ENCODE measurements around the gene RBM6. TPM values are rescaled to one million over a fixed set of nuclear protein-coding genes. Genes with fewer than 3 reads are reported as not detected.
A peak's percentile ranks its signal among the peaks of the same experiment; 100 is the strongest.

The RBM6 gene
- total and polyA plus RNA-seq, 2 donors (not counting 1 experiment from before 2014, with no cell fraction given) = 40.1 to 46.1 TPM

GRCh38 chr3:50088725-50089608, 149.0 kb downstream of the RBM6 start, which contains the start of gene RBM5:
Gene RBM5, plus strand, starts transcription at chr3:50088919. Its CDS starts 1,516 bp downstream, at chr3:50090435.
- Histone ChIP-seq H4K20me1 (ENCODE audit: control insufficient read depth, extremely low read depth, insufficient read depth, low read length) (peaks cover 2% of the 10 kb centered on the region), H3K9ac (ENCODE audit: insufficient read depth, low read length) (peak within 1 kb of the TSS; percentile 100), H3K36me3 (ENCODE audit: control insufficient read depth, insufficient read depth, low read length) (peaks cover 10% of the 10 kb centered on the region), H2AFZ (ENCODE audit: low read length) (peak within 1 kb of the TSS; percentile 88), H3K4me2 (ENCODE audit: extremely low read depth, insufficient read depth, low read length) (peak within 1 kb of the TSS; percentile 87), H3K27me3 (ENCODE audit: control insufficient read depth, insufficient read depth, low read length) (no peaks in the 10 kb centered on the region), H3K4me3 (replicated peaks in 1 of 4; ENCODE audit: control extremely low read depth in 1 of 4, insufficient read depth in 1 of 4, low read depth in 3 of 4, low read length in 4 of 4) (peak within 1 kb of the TSS; percentile 87 to 100 (median 97)), H3K9me3 (ENCODE audit: control insufficient read depth, insufficient read depth, low read depth, low read length) (no peaks in the 10 kb centered on the region), H3K27ac (ENCODE audit: insufficient read depth, low read length) (peak within 1 kb of the TSS; percentile 100), H3K79me2 (ENCODE audit: control insufficient read depth, insufficient read depth, low read length) (peaks cover 44% of the 10 kb centered on the region), H3K4me1 (ENCODE audit: control insufficient read depth, extremely low read depth, insufficient read depth, low read length) (peaks cover 3% of the 10 kb centered on the region)
- DNase-seq (ENCODE audit: low read depth in 2 of 2) = peak; percentile 91 to 94
- TF ChIP-seq, protein P1, sequence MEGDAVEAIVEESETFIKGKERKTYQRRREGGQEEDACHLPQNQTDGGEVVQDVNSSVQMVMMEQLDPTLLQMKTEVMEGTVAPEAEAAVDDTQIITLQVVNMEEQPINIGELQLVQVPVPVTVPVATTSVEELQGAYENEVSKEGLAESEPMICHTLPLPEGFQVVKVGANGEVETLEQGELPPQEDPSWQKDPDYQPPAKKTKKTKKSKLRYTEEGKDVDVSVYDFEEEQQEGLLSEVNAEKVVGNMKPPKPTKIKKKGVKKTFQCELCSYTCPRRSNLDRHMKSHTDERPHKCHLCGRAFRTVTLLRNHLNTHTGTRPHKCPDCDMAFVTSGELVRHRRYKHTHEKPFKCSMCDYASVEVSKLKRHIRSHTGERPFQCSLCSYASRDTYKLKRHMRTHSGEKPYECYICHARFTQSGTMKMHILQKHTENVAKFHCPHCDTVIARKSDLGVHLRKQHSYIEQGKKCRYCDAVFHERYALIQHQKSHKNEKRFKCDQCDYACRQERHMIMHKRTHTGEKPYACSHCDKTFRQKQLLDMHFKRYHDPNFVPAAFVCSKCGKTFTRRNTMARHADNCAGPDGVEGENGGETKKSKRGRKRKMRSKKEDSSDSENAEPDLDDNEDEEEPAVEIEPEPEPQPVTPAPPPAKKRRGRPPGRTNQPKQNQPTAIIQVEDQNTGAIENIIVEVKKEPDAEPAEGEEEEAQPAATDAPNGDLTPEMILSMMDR (conservative IDR thresholded peaks at IDR 0.05 in 1 of 2, IDR thresholded peaks at IDR 0.05 in 1 of 2; ENCODE audit: low read depth in 1 of 2, low read length in 2 of 2) = no peak
- no peak for TF ChIP-seq EZH2 (IDR thresholded peaks at IDR 0.05; ENCODE audit: low read length, missing control alignments)

DNA sequence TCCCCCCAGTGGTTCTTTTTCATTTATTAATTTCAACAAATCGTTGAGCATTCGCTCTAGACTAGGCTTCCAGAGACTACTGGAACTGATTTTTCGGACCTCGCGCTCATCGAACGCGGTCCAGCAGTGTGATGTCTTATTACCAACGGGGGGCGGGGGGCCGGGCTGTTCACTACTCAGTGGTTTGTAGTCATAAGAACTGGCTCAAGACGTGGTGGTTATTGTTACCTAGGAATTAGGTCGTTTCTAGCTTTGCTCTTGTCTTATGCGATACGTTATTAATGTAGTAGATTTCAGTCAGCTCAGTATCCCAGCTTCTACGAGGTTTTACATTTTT, 149.6 kb downstream of the RBM6 start:
- Histone ChIP-seq H3K9ac (ENCODE audit: insufficient read depth, low read length) (peak overlapping the region; percentile 100), H3K79me2 (ENCODE audit: control insufficient read depth, insufficient read depth, low read length) (peaks cover 45% of the 10 kb centered on the region), H3K4me2 (ENCODE audit: extremely low read depth, insufficient read depth, low read length) (peak overlapping the region; percentile 87), H4K20me1 (ENCODE audit: control insufficient read depth, extremely low read depth, insufficient read depth, low read length) (peaks cover 2% of the 10 kb centered on the region), H3K4me3 (replicated peaks in 1 of 4; ENCODE audit: control extremely low read depth in 1 of 4, insufficient read depth in 1 of 4, low read depth in 3 of 4, low read length in 4 of 4) (peak overlapping the region; percentile 87 to 100 (median 97)), H3K9me3 (ENCODE audit: control insufficient read depth, insufficient read depth, low read depth, low read length) (no peaks in the 10 kb centered on the region), H3K36me3 (ENCODE audit: control insufficient read depth, insufficient read depth, low read length) (peaks cover 10% of the 10 kb centered on the region), H3K27me3 (ENCODE audit: control insufficient read depth, insufficient read depth, low read length) (no peaks in the 10 kb centered on the region), H2AFZ (ENCODE audit: low read length) (no peak overlapping the region), H3K4me1 (ENCODE audit: control insufficient read depth, extremely low read depth, insufficient read depth, low read length) (peaks cover 3% of the 10 kb centered on the region), H3K27ac (ENCODE audit: insufficient read depth, low read length) (peak overlapping the region; percentile 100)
- no peak for TF ChIP-seq EZH2 (IDR thresholded peaks at IDR 0.05; ENCODE audit: low read length, missing control alignments)
- TF ChIP-seq, protein P1 (conservative IDR thresholded peaks at IDR 0.05 in 1 of 2, IDR thresholded peaks at IDR 0.05 in 1 of 2; ENCODE audit: low read depth in 1 of 2, low read length in 2 of 2) = no peak
- DNase-seq (ENCODE audit: low read depth in 2 of 2) = peak; percentile 28 to 45

DNA sequence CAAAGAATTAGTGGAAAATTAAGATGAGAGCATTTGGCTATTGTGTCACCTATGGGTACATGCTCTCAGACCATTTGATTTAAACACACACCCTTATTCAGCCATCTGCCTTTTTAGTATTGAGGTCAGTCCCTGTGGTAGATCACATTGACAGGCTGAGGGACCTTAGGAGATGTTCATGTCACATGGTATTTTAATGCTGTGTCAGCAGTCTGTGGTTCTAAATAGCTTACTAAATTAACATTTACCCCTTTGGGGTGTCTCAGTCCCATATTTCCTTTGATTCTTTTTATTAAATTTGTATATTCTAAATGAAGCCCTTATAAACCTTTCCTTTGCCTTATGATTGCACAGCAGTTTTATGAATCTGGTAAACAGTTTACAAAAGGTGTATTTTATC, 151.0 kb downstream of the RBM6 start:
- H3K9ac ChIP-seq (ENCODE audit: insufficient read depth, low read length) = no peak overlapping the region

More for the DNA sequence above, 151.0 kb downstream of the RBM6 start:
- no peaks in the 10 kb centered on the region for H3K9me3 ChIP-seq (ENCODE audit: control insufficient read depth, insufficient read depth, low read depth, low read length)
- DNase-seq (ENCODE audit: low read depth in 2 of 2) = no peak
- peaks cover 2% of the 10 kb centered on the region for H4K20me1 ChIP-seq (ENCODE audit: control insufficient read depth, extremely low read depth, insufficient read depth, low read length)
- peaks cover 49% of the 10 kb centered on the region for H3K79me2 ChIP-seq (ENCODE audit: control insufficient read depth, insufficient read depth, low read length)
- peaks cover 13% of the 10 kb centered on the region for H3K36me3 ChIP-seq (ENCODE audit: control insufficient read depth, insufficient read depth, low read length)
- peak overlapping the region; percentile 87 to 100 (median 97) for H3K4me3 ChIP-seq (replicated peaks in 1 of 4; ENCODE audit: control extremely low read depth in 1 of 4, insufficient read depth in 1 of 4, low read depth in 3 of 4, low read length in 4 of 4)
- peak overlapping the region; percentile 87 for H3K4me2 ChIP-seq (ENCODE audit: extremely low read depth, insufficient read depth, low read length)
- H3K27me3 ChIP-seq (ENCODE audit: control insufficient read depth, insufficient read depth, low read length) = no peaks in the 10 kb centered on the region
- H3K27ac ChIP-seq (ENCODE audit: insufficient read depth, low read length) = no peak overlapping the region
- peaks cover 3% of the 10 kb centered on the region for H3K4me1 ChIP-seq (ENCODE audit: control insufficient read depth, extremely low read depth, insufficient read depth, low read length)
- no peak overlapping the region for H2AFZ ChIP-seq (ENCODE audit: low read length)
- TF ChIP-seq EZH2 (IDR thresholded peaks at IDR 0.05; ENCODE audit: low read length, missing control alignments) = no peak
- TF ChIP-seq, protein P1 (conservative IDR thresholded peaks at IDR 0.05 in 1 of 2, IDR thresholded peaks at IDR 0.05 in 1 of 2; ENCODE audit: low read depth in 1 of 2, low read length in 2 of 2) = no peak

All from fibroblast of lung (primary cell).